Stimulated activated CD8-positive, alpha-beta memory T cell treated with anti-CD3 and anti-CD28 coated beads, Interleukin-12 subunit alpha, Interleukin-12 subunit beta, amount 100 ng/mL, for 24 hours (primary cell): ENCODE measurements around the gene STIP1.

Source experiments
- DNase-seq: peaks from one replicate; pipeline ENCODE4 v3.0.0-alpha.2; 2020; ENCODE audit errors: extremely low read depth

STIP1 gene

DNA sequence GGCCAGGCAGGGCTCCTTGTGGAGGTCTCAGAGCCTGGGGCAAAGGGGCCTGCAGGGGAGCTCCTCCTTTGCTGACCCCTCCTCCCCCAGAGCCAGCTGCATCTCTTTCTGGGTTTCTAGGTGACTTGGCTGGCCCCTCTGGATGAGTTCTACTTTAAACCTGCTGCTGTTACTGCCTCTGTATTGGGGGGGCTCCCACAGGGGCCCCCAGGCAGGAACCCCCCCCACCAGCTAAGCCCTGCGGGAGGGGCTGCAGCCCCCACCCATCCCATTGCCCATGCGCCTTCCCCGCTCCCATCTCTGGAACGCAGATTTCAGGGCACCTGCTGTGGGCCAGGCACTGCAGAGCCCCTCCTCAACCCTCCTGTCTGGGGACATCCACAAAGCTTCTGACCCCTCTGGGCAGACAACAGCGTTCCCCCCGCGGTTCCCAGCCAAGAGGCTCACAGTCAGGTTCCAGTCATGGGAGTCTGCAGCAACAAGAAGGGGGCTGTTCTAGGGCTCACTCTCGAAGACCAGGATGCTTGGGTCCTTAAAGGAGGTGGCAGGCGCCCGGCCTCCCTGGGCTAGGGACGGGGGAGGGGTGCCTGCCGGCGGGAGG, 64.5 kb downstream of the STIP1 start:
- DNase-seq, result no peak

DNA sequence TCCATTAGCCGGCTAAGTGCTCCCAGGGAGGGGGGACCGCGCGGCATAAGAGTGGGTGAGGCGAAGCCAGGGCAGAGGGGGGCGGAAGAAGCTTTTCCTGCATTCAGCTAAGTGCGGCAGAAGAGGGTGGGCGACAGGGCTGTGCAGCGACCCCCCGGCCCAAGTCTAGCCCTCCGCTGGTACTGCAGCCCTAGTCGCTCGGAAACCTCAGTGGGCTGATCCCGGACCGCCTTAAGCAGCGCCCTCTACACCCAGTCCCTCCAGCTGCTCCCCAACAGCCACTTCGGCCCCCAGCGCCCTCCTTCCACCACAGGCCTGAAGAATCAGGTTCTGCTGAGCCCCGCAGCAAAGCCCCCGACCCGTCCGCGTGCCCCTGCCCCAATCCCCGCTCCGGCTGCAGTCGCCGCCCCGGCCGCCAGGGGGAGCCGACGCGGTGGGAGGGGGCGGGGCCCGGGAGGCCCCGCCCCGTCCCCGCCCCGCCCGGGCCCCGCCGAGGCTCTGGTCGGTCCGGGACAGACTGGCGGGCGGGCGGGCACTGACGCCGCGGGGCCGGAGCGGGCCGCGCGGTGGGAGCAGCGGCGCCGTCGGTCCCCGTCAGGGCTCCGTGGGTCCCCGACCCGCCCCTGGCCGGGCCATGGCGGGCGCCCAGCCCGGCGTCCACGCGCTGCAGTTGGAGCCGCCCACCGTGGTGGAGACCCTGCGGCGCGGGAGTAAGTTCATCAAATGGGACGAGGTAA, 65.2 kb downstream of the STIP1 start, which contains the start of gene PLCB3:
Gene PLCB3, plus strand, starts transcription at position 515 of the 737 bp plus-strand sequence. Its CDS starts 120 bp downstream, at position 635.
- no peak for DNase-seq

DNA sequence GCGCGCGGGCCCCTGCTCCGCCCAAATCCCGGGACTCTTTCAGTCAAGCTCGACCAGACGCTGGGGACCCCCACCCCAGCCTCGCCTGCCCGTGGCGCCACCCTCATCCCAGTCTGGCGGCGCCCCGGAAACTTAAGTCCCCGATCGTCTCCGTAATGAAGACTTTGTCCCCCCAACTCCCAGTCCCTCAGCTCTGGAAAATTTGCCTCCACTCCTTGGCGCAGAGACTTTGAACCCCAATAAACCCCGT, 65.7 kb downstream of the STIP1 start:
- DNase-seq, result no peak

DNA sequence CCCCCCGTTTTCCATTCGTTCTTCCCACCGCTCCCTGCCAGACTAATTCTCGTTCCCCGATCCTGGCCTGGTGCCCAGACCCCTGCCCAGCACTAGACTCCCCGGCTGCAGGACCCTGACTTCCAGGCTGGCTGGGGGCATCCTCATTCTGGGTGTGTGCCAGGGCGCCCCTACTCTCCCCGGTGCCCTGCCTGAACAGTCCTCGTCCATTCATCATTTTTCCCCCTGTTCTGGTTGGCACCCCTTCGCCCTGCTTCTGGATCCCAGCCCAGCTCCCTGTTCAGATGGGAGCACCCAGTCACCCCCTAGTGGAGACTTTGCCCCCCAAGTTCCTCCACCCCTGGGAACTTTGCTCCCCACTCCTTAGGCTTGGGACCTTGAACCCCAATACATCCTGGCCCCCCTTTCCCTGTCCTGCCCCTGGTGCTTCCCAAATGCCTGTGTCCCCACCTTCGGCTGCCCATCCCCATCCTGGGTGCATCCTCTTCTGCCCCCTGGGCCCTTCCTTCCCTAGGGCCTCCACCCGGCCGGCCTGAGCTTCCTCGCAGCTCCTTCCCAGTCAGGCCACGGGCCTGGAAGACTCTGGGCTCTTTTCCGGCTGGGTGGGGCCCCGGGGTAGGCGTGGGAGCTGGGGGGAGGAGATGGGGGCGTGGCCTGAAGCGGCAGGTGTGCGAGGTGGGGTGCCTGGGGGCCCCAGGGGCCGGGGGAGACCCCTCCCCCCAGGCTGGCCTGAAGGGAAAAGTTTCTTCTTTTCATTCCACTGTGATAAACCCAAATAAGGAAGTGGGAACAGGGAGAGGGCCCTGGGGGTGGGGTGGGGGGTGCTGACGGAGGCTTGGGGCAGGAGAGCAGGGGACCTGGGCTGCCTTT, 66.3 kb downstream of the STIP1 start:
- DNase-seq, result no peak

DNA sequence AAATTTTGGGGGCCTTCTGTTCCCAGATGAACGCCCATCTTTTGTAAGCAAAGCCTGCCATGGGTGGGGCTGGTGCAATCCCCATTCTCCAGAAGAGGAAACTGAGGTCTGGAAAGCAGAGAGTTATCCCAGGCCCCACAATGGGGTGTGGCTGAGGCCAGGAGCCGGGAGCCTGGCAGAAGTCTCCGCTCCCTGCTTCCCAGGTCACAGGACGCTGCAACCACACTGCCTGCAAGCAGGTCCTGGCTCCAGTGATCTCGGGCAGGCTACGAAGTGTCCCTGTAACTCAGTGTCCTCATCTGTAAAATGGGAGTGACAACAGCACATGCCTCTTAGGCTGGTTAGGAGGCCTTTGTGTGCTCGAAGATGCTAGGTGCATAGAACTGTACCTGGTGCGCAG, 67.1 kb downstream of the STIP1 start:
- no peak for DNase-seq

DNA sequence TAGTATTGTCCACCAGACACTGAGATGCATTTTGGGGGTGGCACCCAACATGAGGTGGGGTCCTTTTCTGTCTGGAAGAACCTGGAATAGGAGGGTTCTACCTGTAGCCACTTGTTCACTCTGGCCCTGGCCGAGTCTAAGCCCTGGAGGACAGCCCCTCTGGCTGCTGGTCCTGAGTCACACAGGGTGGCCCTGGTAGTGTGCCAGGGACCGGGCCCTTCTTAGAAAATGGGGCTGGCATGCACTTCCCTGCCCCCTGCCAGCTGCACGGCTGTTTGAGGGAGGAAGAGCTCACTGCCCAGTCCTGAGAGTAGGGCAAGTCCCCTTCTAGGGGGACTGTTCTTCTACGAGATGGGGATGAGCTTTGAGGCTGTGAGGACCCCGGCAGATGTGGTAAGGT, 67.5 kb downstream of the STIP1 start:
- DNase-seq, result no peak
